Activated CD4-positive, CD25-positive, alpha-beta regulatory T cell treated with anti-CD3 and anti-CD28 coated beads, Interleukin-2, amount 50 U/mL, for 16 hours (primary cell): ENCODE data around the gene SYNE4.
"Not testable (repeated sequence)": the region's sequence is repeated elsewhere in the genome, so short reads cannot be mapped to it uniquely, and the experiment has no call there.

Experiments used
- DNase-seq: peaks from one replicate; pipeline ENCODE4 v3.0.0-alpha.2; 2020; ENCODE audit warnings: low read depth, low spot score

SYNE4 gene

DNA sequence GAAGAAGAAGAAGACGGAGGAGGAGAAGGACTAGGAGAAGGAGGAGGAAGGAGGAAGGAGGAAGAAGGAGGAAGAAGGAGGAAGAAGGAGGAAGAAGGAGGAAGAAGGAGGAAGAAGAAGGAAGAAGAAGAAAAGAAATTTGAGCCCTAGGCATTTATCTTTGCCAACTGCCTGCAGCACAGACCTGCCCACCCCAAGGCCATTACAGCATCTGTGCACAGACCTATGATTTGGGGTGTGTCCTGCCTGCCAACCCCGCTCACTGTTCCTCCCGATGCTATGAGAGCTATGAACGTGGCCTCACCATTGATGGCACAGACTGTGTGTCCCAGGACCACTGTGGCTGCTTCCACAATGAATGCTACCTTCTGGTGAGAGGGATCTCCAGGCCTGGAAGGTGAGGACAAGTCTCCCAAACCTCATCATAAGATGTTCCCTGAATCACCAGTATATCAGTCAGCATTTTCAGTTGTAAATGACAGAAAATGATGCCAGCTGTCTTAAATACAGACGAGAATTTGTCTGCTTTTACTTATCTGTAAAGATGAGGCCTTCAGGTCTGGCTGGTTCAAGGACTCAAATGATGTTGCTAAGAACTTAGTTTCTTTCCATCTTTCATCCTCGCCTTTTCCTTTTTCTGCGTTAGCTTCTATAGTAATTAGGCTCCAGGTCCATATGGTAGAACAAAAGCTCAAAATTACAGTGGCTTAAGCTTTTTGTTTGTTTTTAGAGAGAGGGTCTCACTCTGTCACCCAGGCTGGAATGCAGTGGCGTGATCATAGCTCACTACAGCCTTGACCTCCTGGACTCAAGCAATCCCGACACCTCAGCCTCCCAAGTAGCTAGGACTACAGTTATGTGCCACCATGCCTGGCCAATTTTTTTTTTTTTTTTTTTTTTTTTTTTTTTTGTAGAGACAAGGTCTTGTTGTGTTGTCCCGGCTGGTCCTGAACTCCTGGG is 17.6 kb downstream of the SYNE4 start:
- no peak for DNase-seq

DNA sequence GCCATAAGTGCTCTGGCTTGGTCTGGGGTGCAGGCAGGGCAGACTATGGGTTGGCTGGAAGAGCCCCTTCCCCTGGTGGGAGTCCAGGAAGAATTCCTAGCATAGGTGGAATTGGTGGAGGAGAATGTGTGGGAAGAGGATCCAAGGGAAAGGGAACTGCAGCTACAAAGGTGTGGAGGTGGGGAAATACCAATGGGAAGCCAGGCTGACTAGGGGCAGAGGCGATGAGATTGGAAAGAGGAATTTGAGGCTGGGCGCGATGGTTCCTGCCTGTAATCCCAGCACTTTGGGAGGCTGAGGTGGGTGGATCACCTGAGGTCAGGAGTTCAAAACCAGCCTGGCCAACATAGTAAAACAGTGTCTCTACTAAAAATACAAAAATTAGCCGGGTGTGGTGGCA is 18.5 kb downstream of the SYNE4 start:
- no peak for DNase-seq

DNA sequence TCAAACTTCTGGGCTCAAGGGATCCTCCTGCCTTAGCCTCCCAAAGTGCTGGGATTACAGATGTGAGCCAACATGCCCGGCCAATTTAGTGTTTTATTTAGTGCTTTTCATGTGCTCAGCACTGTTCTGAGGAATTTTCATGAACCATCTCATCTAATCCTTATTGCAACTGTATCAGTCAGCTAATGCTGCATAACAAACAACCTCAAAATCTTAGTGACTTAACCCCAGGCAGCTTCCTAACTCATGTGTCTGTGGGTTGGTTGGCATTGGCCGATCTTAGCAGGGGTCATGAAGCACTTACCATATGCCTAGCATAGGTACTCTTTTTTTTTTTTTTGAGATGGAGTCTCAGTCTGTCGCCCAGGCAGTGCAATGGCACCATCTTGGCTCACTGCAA is 19.8 kb downstream of the SYNE4 start:
- DNase-seq = no peak

DNA sequence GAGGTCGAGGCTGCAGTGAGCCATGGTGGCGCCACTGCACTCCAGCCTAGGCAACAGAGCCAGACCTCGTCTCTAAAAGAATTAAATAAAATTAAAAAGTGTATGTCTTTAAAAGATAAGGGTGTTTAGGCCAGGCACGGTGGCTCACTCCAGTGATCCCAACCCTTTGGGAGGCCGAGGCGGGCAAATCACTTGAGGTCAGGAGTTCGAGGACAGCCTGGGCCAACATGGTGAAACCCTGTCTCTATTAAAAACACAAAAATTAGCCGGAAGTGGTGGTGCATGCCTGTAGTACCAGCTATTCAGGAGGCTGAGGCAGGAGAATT is 21.1 kb downstream of the SYNE4 start:
- DNase-seq = no peak

DNA sequence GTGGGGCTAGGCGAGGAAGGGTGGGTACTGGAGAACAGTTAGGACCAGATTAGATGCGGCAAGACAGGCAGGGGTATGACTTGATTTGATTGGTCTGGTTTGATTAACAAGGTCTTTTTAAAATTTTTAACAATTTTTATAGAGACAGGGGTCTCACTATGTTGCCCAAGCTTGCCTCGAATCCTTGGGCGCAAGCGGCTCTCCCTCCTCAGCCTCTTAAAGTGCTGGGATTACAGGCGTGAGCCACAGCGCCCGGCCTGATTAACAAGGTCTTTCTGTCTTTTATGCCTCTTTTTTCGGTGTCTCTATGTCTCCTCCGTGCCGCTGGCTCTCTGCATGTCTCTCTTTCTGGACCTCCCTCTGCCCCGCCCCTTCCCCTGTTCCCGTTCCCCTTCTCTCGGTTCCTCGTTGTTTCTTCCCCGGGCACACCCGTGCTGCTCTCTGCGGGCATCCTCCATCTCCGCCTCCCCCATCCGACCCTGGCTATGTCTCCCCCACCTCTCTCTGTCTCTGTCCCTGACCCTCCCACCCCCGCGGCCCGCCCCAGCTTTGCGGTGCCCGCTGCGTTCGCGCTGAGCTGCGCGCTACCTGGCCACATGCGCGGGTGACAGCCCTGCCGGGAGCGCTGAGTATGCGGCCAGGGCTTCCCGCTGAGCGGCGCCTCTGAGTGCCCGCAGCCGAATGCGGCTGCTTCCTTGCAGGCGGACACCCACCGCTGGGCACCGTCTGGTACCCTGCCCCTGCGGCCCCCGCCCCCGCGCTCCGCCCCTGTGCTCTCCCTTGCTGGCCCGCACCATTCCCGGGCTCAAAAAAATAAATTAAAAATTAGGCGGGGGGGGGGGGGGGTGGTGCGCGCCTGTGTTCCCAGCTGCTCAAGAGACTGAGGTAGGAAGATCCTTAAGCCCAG is 21.7 kb downstream of the SYNE4 start:
- DNase-seq = no peak

DNA sequence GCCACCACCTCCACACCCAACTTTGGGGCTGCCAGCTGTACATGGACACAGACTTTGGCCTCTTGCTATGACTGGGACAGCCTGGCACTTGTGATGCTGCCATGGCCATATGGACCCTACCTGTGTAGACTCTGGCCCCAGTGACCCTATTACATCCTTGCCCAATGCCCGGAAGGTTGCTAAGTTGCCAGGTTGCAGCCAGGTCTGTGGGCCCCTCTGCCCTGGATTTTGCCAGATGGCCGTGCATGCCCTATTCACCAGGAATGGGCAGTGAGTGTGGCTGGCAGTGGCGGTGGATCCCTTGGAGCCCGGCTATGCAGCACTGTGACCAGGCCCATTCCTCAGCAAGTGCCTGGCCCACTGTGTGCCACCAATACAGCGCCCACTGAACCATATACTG is 22.5 kb downstream of the SYNE4 start:
- no peak for DNase-seq

DNA sequence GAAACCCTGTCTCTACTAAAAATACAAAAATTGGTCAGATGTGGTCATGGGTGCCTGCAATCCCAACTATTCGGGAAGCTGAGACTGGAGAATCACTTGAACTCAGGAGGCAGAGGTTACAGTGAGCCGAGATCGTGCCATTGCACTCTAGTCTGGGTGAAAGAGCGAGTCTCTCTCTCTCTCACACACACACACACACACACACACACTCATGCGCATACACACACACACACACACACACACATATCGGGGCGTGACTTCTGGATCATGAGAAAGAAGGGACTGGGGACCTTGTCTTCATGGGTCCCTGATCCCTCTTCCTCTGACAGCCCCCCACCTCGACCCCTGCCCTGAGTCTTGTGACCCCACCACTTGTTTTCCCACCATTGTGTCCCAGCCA is 25.4 kb downstream of the SYNE4 start:
- no peak for DNase-seq

DNA sequence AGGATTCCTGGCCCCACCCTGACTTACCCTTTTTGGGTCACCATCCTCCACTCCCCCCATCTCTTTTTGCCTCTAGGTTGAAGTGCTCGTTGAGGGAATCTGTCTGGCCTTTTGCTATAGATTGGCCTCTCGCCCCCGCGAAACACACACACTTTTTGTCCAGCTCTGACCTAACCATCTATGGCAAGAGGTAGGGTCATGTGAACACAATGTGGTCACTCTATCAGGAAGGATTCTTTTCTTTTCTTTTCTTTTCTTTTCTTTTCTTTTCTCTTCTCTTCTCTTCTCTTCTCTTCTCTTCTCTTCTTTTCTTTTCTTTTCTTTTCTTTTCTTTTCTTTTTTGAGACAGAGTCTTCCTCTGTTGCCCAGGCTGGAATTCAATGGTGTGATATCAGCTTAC is 27.6 kb downstream of the SYNE4 start:
- not testable (repeated sequence) for DNase-seq

DNA sequence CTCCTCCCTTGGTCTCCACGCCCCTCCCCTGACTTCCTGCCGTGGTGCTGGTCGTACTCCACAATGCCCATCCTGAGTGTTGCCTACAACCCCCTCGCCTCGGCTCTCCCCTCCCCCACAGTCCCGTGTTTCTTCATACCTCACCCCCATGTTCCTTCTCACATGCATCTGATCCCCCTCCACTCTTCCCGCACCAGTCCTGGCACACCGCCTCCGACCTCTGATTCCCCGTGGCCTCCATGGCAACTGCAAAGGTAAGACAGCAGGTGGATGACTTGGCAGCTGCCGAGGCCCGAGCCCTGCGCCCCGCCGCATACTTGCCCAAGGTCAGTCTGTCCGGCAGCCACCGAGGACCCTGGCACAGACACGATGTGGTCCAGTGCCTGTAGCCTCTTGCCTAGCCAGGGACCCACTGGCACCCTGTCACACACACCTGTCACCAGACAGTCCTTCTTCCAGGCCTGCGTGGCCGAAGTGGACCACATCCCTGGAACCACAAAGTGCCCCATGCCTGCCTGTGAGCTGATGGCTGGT is 29.7 kb downstream of the SYNE4 start:
- no peak for DNase-seq

DNA sequence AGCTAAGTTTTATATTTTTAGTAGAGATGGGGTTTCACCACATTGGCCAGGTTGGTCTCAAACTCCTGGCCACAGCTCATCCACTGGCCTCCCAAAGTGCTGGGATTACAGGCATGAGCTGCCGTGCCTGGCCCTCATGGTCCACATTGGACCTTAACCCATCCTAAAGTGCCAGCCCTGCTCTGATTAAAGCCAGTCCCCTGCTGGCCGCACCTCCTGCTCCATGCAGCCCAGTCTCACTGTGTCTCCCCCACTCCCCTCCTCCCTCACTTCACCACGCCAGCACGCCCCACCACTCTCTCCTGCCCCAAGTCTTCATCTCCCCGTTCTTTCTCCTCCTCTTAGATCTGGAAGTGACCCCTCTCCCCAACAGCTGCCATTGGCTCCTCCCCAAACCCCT is 30.3 kb downstream of the SYNE4 start:
- DNase-seq = no peak

DNA sequence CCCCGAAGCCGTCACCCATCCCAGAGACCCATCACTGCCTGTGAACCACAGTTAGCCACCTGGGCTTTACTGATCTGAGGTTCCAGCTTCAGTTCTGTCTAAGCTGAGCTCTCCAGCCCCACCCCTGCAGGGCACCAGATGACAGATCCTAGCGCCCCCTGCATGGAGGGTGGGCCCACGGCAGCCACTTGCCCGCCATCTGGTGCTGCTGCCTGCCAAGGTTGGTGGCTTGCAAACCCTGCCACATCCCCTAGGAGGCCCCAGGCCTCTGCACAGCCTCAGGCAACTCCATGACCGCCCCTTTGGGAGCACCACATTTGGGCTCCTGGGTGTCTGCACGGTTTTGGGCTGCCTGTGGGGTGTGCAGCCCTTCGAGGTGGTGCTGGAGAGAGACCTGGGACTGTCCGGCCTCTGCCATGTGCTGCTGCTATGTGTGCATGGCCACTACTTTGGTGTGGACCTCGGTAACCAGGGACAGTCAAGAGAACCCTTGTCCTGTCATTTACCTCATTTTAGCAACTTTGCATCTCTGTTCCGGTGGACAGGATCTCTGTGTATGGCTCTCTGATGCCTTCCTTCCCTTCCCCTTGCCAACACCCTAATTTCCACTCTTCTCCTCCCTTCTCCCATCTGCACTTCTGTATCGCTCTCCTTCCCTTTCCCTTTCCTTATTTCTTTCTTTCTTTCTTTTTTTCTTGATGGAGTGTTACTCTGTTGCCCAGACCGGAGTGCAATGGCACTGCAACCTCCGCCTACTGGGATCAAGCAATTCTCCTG is 31.0 kb downstream of the SYNE4 start:
- DNase-seq = no peak

DNA sequence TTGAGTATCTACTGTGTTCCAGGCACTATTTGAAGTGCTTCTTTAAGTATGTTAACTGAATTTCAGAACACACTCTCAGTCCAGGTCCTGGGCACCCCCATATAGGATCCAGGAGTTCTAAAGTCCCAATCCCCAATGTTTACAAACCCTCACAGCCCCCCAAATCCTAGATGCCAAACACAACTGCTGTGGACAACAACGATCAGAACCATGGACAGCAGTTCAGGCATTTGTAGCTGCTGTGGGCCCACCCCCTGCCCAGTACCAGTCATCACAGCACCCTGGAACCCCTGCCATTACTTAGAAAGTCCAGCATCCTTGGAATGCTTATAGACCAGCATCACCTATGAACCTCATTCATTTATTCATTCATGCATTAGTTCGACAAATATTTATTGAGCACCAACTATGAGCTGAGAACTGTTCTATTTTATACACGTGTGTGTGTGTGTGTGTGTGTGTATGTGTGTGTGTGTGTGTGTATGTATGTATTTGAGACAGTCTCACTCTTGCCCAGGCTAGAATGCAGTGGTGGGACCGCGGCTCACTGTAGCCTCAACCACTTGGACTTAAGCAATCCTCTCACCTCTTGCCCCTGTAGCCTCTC is 32.9 kb downstream of the SYNE4 start:
- DNase-seq = no peak

DNA sequence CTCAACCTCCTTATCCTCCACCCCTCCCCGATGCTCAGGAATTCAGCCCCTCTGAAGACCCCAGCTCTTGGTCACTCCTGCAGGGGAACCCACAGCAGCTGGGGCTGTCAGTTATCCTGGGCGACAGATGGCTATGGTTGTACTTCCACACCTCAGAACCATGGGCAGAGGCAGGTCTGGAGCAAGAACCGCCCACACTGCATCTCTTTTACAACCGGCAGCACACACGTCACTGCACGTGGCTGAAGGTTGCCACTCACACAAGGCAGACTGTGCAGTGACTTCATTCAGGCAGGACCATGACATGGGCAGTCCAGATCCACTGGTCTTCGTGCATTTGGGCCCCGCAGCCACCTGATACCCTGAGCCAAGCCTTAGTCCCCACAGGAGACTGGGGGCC is 35.1 kb downstream of the SYNE4 start:
- no peak for DNase-seq

DNA sequence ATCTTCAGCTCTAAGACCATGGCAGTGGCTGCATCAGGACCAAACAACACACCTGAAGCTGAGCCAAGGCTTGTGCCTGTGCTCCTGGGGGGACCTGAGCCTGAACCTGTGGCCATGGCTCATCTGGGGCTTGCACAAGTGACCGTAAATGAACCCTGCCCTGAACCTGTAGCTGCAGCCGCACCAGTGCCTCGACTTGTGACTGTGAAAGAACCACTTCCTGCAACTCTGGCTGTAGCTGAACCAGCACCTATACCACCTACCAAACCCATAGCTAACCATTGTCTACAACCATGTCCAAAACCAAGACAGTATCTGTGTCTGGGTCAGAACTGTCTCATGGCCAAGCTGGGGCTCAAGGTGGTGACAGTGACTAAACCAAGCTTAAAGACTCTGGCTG is 41.8 kb downstream of the SYNE4 start:
- DNase-seq = no peak

DNA sequence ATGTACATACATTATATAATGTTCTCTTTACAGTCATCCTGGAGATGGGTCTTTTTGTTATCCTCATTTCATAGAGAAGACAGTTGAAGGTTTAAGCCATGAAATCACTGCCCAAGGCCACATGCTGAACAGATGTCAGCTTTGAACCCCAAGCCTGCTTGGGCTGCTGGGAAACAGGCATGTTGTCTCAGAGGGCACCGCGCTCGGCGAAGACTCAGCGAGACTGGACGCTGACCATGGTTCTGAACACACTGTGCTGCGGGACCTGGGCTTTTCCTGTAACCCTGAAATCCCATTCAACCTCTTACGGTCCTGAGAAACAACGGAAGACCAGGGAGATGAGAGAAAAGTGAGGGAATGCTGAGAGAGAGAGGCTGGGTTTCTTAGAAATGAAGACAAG is 45.1 kb downstream of the SYNE4 start:
- DNase-seq = no peak

DNA sequence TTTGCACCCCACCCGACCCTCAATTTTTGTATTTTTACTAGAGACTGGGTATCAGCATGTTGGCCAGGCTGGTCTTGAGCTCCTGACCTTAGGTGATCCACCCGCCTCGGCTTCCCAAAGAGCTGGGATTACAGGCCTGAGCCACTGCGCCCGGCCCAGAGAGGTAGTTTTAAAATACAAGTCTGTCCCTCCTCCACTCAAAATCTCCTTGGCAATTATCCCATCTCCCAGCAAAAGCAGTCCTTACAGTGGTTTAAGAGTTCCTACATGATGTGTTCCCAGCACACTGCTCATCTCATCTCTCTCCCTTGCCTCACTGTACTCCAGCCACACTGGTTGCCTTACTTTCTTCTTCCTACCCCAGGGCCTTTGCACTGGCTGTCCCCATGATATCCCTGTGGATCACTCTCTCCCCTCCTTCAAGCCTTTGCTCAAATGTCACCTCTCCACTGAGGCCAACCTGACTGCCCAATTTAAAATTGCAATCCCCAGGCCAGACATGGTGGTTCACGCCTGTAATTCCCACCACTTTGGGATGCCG is 48.1 kb downstream of the SYNE4 start:
- DNase-seq = no peak

DNA sequence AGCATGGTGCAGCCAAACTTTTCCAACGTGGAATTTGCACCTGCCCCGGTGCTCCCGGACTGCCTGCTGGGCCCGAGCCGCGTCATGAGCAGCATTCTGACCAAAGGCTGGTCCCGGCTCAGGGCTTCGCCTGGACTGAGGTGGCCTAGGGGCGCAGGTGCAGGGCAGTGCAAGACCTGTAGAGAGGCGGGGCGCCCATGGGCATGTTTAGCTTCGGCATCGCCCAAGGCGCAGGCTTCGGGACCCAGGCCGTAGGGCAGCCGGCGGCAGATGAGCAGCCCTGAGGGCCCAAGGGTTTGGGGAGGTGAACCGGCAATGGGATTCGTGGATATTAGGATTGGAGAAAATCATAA is 48.7 kb downstream of the SYNE4 start:
- no peak for DNase-seq

DNA sequence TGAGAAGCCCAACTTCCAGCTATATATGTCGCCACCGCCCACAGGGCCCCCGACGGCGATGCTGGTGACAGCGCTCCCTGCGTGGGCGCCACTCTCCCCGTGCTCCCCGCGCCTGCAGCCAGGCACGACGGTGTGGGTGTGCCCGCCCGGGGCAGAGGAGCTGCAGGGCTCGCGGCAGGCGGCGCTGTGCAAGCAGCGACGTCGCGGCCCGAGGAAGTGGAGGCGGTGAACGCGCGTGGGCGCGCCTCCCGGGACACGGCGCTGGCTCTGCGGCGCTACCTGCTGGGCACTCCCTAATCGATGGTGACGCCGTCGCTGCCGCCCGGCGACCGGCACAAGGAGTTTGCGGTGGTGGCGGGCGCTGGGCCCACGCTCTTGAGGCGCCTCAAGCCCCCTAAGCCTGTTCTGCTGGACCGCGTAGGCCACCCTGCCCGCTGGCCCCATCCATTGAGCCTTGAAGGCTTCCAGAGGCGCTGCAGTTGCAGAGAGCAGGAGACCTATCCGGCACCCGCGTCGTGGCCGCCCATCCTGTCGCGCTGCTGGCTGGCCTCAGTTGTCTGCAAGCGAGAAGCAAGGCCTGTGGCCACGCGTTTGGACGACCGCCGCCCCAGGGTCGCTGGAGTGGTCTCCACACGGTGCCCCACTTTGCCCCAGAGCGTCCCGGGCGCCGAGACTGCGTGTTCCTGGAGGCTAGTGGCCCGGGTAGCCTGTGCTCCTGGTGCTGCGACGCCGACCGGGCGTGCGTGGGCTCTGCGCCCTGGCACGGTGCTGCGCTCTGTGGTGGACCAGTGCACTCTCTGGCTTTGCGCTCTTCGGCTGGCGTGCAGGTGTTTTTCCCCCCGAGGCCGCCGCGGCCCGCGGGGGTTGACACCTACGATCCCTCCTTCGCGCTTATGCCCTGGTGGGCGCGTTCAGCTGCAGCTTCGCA is 49.3 kb downstream of the SYNE4 start:
- DNase-seq = peak; percentile 67

DNA sequence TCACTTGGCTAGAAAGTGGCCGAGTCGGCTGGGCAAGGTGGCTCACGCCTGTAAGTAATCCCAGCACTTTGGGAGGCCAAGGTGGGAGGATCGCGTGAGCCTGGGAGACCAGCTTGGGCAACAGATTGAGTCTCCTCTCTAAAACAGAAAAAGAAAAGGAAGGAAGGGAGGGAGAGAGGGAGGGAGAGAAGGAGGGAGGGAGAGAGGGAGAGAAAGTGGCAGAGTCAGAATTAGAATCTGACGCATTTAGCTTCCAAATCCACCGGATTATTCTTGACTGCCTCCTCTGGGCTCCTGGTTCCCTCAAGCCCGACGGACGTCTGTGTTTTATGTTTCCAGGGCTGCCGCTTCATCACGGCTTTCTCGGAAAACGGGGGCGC is 50.0 kb downstream of the SYNE4 start:
- no peak for DNase-seq

DNA sequence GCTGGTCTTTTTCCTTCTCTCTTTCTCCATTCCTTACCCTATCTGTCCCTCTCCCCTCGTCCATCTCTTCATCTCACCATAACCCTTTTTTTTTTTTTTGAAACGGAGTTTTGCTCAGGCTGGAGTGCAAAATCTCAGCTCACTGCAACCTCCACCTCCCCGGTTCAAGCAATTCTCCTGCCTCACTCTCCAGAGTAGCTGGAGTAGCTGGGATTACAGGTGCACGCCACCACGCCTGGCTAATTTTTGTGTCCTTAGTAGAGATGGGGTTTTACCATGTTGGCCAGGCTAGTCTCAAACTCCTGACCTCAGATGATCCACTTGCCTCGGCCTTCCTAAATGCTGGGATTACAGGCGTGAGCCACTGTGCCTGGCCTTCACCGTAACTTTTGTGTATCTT is 51.2 kb downstream of the SYNE4 start:
- not testable (repeated sequence) for DNase-seq
